Panc1 (cell line): ENCODE data around the gene CLSTN2. TPM values are rescaled to one million over a fixed set of nuclear protein-coding genes. Genes with fewer than 3 reads are reported as not detected.

Experiments
- ATAC-seq: fragments of 200-7000 bp; cut with Tn5 transposase; 2 replicates; pipeline ENCODE4 v1.9.1; 2020; ENCODE audit warnings: mild to moderate bottlenecking, moderate library complexity
- BruUV-seq: library from RNA; stranded (reverse); fragments of 400-500 nt; replicated peaks from 2 replicates; lab custom pipeline; 2021; lab: Mats Ljungman, UMichigan
- CTCF ChIA-PET: fragments of 300-600 bp; sonication (Branson Sonifier 250); formaldehyde crosslinking; loops from one replicate; lab custom pipeline; 2022; ENCODE audit warnings: antibody characterized with exemption; lab: Charles Lee
- POLR2A ChIA-PET: fragments of 300-600 bp; sonication (Branson Sonifier 250); formaldehyde crosslinking; loops from one replicate; lab custom pipeline; 2022; ENCODE audit warnings: antibody characterized with exemption; lab: Charles Lee
- DNase-seq: peaks from one replicate; pipeline ENCODE4 v3.0.0-alpha.2; 2010; ENCODE audit warnings: low read depth, low spot score
- H3K27ac ChIP-seq: 2 replicates; pipeline ENCODE4 v1.5.1; 2011; ENCODE audit warnings: mild to moderate bottlenecking, low read length, inconsistent platforms
- H3K27me3 ChIP-seq: fragments of 200-500 bp; sonication (Bioruptor generic); 2 replicates; pipeline ENCODE4 v1.6.0; 2014; ENCODE audit warnings: low read length, inconsistent platforms; ENCODE audit not compliant: control insufficient read depth, insufficient read depth
- H3K36me3 ChIP-seq: fragments of 200-500 bp; sonication (Bioruptor generic); 2 replicates; pipeline ENCODE4 v1.5.1; 2014; ENCODE audit warnings: inconsistent platforms, mild to moderate bottlenecking, low read length, moderate library complexity; ENCODE audit not compliant: control insufficient read depth, insufficient read depth
- H3K4me1 ChIP-seq: 2 replicates; pipeline ENCODE4 v1.5.1; 2011; ENCODE audit warnings: inconsistent platforms, mild to moderate bottlenecking, low read length, moderate library complexity; ENCODE audit not compliant: control insufficient read depth, insufficient read depth
- H3K4me3 ChIP-seq, 2 experiments: 2 replicates each; pipeline ENCODE4 v1.5.1; 2011 to 2012; ENCODE audit warnings: low read depth in 2 of 2, low read length in 2 of 2, mild to moderate bottlenecking in 2 of 2, inconsistent platforms in 1 of 2, moderate library complexity in 1 of 2
- H3K9me3 ChIP-seq: fragments of 200-500 bp; sonication (Bioruptor generic); 2 replicates; pipeline ENCODE4 v1.5.1; 2014; ENCODE audit warnings: low read depth, mild to moderate bottlenecking, inconsistent platforms, low read length, moderate library complexity; ENCODE audit not compliant: control insufficient read depth, insufficient read depth
- POLR2AphosphoS5 ChIP-seq: IDR thresholded peaks from 2 replicates; pipeline ENCODE4 v1.6.1; 2012; ENCODE audit warnings: mild to moderate bottlenecking, low read depth, low read length, moderate library complexity
- SIN3A ChIP-seq: IDR thresholded peaks from 2 replicates; pipeline ENCODE4 v1.6.1; 2012; ENCODE audit warnings: low read depth, mild to moderate bottlenecking, low read length, moderate library complexity, borderline replicate concordance; ENCODE audit not compliant: insufficient read depth
- TCF7L2 ChIP-seq: IDR thresholded peaks from 2 replicates; pipeline ENCODE4 v1.6.1; 2011; ENCODE audit warnings: mild to moderate bottlenecking, low read depth, low read length, inconsistent platforms
- in situ Hi-C: cut with HindIII; loops from 2 replicates; pipeline ENCODE4 v1.10.0; 2016; ENCODE audit warnings: low sequenced_read_pairs, low pct_unique_long_range_greater_than_20kb
- intact Hi-C: fragments of 100-400 bp; cut with micrococcal nuclease; formaldehyde crosslinking; loops from one replicate; pipeline ENCODE4 v1.10.0; 2022; ENCODE audit not compliant: unreplicated experiment
- total RNA-seq: library from RNA; stranded (reverse); gene quantifications from one replicate; pipeline ENCODE4 v1.2.1, GENCODE V29; 2021; ENCODE audit not compliant: unreplicated experiment
- TF ChIP-seq, protein P1 (sequence below): fragments of 450-650 bp; IDR thresholded peaks from 2 replicates; pipeline ENCODE4 v1.5.1; 2017; ENCODE audit warnings: mild to moderate bottlenecking
- TF ChIP-seq, protein P2 (sequence below), 2 experiments: IDR thresholded peaks; 2 replicates each; pipeline ENCODE4 v1.6.1; 2011 to 2012; ENCODE audit warnings: low read depth in 2 of 2, control low read depth in 1 of 2, low read length in 1 of 2, mild to moderate bottlenecking in 1 of 2, moderate library complexity in 1 of 2; ENCODE audit not compliant: insufficient read depth in 1 of 2

CLSTN2 gene
- total RNA-seq, 1 experiment from 2014 or later: 0.03 TPM

DNA sequence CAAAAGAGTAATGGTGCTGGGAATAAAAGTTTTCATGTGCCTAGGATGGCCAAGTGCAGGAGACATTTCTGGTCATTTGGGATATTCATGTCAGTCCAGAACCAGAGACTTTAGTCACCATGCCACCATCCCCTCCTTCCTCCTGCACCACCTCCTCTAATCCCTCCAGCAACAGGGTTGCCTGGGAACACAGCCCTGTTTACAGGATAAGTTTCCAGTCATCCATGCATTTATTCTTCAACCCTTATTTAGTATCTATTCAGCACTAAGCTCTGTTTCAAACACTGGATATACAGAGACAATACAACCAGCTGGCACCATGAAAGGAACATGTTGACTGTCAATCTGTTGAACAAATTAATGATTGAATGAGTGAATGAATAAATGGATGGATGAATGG, 211.7 kb downstream of the CLSTN2 start:
- Histone ChIP-seq H3K4me1 (no peaks in the 10 kb centered on the region), H3K9me3 (no peaks in the 10 kb centered on the region), H3K36me3 (no peaks in the 10 kb centered on the region), H3K27me3 (no peaks in the 10 kb centered on the region), H3K4me3 (no peak overlapping the region), H3K27ac (no peak overlapping the region)
- intact Hi-C loops (no loop called here), in situ Hi-C loops (no loop called here)
- POLR2A ChIA-PET: no interaction called here
- no peak for ATAC-seq
- CTCF ChIA-PET: no interaction called here
- no peak for DNase-seq
- no peak for TF ChIP-seq POLR2AphosphoS5
- TF ChIP-seq SIN3A: no peak
- TF ChIP-seq, protein P1, sequence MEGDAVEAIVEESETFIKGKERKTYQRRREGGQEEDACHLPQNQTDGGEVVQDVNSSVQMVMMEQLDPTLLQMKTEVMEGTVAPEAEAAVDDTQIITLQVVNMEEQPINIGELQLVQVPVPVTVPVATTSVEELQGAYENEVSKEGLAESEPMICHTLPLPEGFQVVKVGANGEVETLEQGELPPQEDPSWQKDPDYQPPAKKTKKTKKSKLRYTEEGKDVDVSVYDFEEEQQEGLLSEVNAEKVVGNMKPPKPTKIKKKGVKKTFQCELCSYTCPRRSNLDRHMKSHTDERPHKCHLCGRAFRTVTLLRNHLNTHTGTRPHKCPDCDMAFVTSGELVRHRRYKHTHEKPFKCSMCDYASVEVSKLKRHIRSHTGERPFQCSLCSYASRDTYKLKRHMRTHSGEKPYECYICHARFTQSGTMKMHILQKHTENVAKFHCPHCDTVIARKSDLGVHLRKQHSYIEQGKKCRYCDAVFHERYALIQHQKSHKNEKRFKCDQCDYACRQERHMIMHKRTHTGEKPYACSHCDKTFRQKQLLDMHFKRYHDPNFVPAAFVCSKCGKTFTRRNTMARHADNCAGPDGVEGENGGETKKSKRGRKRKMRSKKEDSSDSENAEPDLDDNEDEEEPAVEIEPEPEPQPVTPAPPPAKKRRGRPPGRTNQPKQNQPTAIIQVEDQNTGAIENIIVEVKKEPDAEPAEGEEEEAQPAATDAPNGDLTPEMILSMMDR: no peak
- TF ChIP-seq, protein P2, sequence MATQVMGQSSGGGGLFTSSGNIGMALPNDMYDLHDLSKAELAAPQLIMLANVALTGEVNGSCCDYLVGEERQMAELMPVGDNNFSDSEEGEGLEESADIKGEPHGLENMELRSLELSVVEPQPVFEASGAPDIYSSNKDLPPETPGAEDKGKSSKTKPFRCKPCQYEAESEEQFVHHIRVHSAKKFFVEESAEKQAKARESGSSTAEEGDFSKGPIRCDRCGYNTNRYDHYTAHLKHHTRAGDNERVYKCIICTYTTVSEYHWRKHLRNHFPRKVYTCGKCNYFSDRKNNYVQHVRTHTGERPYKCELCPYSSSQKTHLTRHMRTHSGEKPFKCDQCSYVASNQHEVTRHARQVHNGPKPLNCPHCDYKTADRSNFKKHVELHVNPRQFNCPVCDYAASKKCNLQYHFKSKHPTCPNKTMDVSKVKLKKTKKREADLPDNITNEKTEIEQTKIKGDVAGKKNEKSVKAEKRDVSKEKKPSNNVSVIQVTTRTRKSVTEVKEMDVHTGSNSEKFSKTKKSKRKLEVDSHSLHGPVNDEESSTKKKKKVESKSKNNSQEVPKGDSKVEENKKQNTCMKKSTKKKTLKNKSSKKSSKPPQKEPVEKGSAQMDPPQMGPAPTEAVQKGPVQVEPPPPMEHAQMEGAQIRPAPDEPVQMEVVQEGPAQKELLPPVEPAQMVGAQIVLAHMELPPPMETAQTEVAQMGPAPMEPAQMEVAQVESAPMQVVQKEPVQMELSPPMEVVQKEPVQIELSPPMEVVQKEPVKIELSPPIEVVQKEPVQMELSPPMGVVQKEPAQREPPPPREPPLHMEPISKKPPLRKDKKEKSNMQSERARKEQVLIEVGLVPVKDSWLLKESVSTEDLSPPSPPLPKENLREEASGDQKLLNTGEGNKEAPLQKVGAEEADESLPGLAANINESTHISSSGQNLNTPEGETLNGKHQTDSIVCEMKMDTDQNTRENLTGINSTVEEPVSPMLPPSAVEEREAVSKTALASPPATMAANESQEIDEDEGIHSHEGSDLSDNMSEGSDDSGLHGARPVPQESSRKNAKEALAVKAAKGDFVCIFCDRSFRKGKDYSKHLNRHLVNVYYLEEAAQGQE (IDR thresholded peaks at IDR 0.05; ENCODE audit: insufficient read depth in 1 of 2, low read depth in 2 of 2, low read length in 1 of 2): no peak
- BruUV-seq: no TSS peak

GRCh38 chr3:140147965-140148490, 213.0 kb downstream of the CLSTN2 start:
- Histone ChIP-seq H3K4me3 (no peak overlapping the region), H3K9me3 (no peaks in the 10 kb centered on the region), H3K27me3 (no peaks in the 10 kb centered on the region), H3K4me1 (no peaks in the 10 kb centered on the region), H3K27ac (no peak overlapping the region), H3K36me3 (no peaks in the 10 kb centered on the region)
- ATAC-seq (no peak), DNase-seq (no peak)
- TF ChIP-seq TCF7L2: no peak
- no peak for TF ChIP-seq POLR2AphosphoS5
- TF ChIP-seq, protein P2 (IDR thresholded peaks at IDR 0.05; ENCODE audit: insufficient read depth in 1 of 2, low read depth in 2 of 2, low read length in 1 of 2): no peak
- TF ChIP-seq SIN3A: no peak
- TF ChIP-seq, protein P1: no peak
- intact Hi-C loops (no loop called here), in situ Hi-C loops (no loop called here)
- no TSS peak for BruUV-seq
- ChIA-PET POLR2A (no interaction called here), CTCF (interaction anchor here (0.5 kb wide), 1 partner anchor 604 kb away, joined by 3 read pairs; no protein-coding TSS in a partner anchor)
